DMS53 treated with DMSO at 0.1 percent for 48 hours (cell line): ENCODE data around the gene FAM228B.
"Not testable (repeated sequence)": the region's sequence is repeated elsewhere in the genome, so short reads cannot be mapped to it uniquely, and the experiment has no call there.

Experiments
- DNase-seq: peaks from one replicate; lab custom pipeline; 2025; ENCODE audit not compliant: unreplicated experiment; lab: John Stamatoyannopoulos, UW

The FAM228B gene

GRCh38 chr2:24101992-24102391, 21.3 kb upstream of the FAM228B start:
- DNase-seq: no peak

GRCh38 chr2:24102677-24103076, 20.6 kb upstream of the FAM228B start:
- no peak for DNase-seq

- DNase-seq: no peak
Measured at GRCh38 chr2:24104110-24104650, 19.1 kb upstream of the FAM228B start.

- DNase-seq: no peak
Measured at GRCh38 chr2:24104906-24105305, 18.4 kb upstream of the FAM228B start.

GRCh38 chr2:24105816-24106215, 17.5 kb upstream of the FAM228B start:
- DNase-seq: no peak

- no peak for DNase-seq
Measured at GRCh38 chr2:24106786-24107185, 16.5 kb upstream of the FAM228B start.

- DNase-seq: no peak
Measured at GRCh38 chr2:24107336-24107735, 15.9 kb upstream of the FAM228B start.

GRCh38 chr2:24109431-24109830, 13.8 kb upstream of the FAM228B start:
- DNase-seq: not testable (repeated sequence)

GRCh38 chr2:24110660-24111303, 12.5 kb upstream of the FAM228B start:
- DNase-seq: no peak

GRCh38 chr2:24111407-24111901, 11.8 kb upstream of the FAM228B start:
- DNase-seq: no peak

- DNase-seq: no peak
Measured at GRCh38 chr2:24115057-24115456, 8.2 kb upstream of the FAM228B start.

- DNase-seq: no peak
Measured at GRCh38 chr2:24117902-24118301, 5.4 kb upstream of the FAM228B start.

- no peak for DNase-seq
Measured at GRCh38 chr2:24121066-24121465, 2.2 kb upstream of the FAM228B start.

- DNase-seq: no peak
Measured at GRCh38 chr2:24121469-24121868, 1.8 kb upstream of the FAM228B start.

- DNase-seq: no peak
Measured at GRCh38 chr2:24122366-24123194, 689 bp upstream of the FAM228B start.

- DNase-seq: no peak
Measured at GRCh38 chr2:24123922-24124580, 782 bp downstream of the FAM228B start.

GRCh38 chr2:24125956-24126355, 2.7 kb downstream of the FAM228B start:
- no peak for DNase-seq

- no peak for DNase-seq
Measured at GRCh38 chr2:24132543-24132942, 9.3 kb downstream of the FAM228B start.

GRCh38 chr2:24140305-24140704, 17.0 kb downstream of the FAM228B start:
- DNase-seq: not testable (repeated sequence)

- no peak for DNase-seq
Measured at GRCh38 chr2:24147364-24147763, 24.1 kb downstream of the FAM228B start.

- no peak for DNase-seq
Measured at GRCh38 chr2:24152413-24153197, 29.3 kb downstream of the FAM228B start.
